Stimulated activated naive CD8-positive, alpha-beta T cell treated with anti-CD3 and anti-CD28 coated beads, Interleukin-15, Interleukin-2, amounts not matched to agents 100 ng/mL and 50 ng/mL, for 24 hours (primary cell): Measurements from ENCODE around the gene MCRS1.
A peak's percentile ranks its signal among the peaks of the same experiment; 100 is the strongest.
"Not testable (repeated sequence)": the region's sequence is repeated elsewhere in the genome, so short reads cannot be mapped to it uniquely, and the experiment has no call there.

Experiments
- H3K27ac Mint-ChIP-seq: one replicate; pipeline ENCODE4 v1.8.0; 2021; ENCODE audit warnings: mild to moderate bottlenecking, mixed read lengths
- H3K27me3 Mint-ChIP-seq: one replicate; pipeline ENCODE4 v1.8.0; 2021; ENCODE audit warnings: mixed read lengths
- H3K36me3 Mint-ChIP-seq: one replicate; pipeline ENCODE4 v1.8.0; 2021; ENCODE audit warnings: low read depth, mixed read lengths
- H3K4me1 Mint-ChIP-seq: one replicate; pipeline ENCODE4 v1.8.0; 2021; ENCODE audit warnings: low read depth, mixed read lengths
- H3K4me3 Mint-ChIP-seq: one replicate; pipeline ENCODE4 v1.8.0; 2021; ENCODE audit warnings: mild to moderate bottlenecking, mixed read lengths
- H3K9me3 Mint-ChIP-seq: one replicate; pipeline ENCODE4 v1.8.0; 2021; ENCODE audit warnings: mixed read lengths

The MCRS1 gene

DNA sequence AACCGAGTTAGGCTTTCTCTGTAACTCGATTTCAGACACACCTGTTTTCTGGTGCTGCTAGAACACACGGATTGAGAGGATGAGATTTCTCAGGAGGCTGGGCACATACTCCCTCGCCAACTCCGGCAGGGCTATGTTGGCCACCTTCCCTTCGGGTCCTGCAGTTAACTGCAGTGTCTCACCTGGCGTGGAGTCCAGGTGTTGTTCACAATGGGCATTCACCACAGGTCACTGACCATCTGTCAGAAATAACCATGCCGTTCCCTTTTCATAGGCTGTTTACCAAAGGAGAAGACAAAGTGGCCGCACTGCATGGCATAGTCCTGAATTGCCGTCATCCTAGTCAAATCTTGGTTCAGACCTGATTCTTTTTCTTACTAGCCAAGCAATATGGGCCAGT is 34.6 kb downstream of the MCRS1 start:
- Mint-ChIP-seq H3K4me3 (no peak overlapping the region), H3K27me3 (peaks cover 12% of the 10 kb centered on the region), H3K4me1 (peaks cover 11% of the 10 kb centered on the region), H3K9me3 (no peaks in the 10 kb centered on the region), H3K27ac (no peak overlapping the region), H3K36me3 (no peaks in the 10 kb centered on the region)

DNA sequence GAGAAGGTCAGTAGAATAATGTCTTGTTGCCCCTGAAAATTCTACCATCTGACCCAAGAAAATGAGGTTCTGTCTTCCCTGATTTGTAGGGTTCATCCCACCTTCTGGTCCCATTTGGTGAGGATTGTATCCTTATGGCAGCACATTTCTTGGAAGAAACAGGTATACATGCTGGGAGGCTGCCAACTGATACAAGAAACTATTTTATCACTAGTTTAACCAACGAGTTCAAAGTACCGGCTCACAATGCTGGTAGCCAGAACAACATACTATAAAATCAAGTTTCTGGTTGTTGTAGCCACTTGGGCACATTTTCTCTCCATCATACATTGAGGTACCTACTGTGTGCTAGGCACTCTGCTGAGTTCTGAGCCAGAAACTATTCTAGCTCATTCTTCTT is 36.2 kb downstream of the MCRS1 start:
- no peak overlapping the region for H3K27ac Mint-ChIP-seq
- no peak overlapping the region for H3K4me3 Mint-ChIP-seq
- peaks cover 3% of the 10 kb centered on the region for H3K4me1 Mint-ChIP-seq

DNA sequence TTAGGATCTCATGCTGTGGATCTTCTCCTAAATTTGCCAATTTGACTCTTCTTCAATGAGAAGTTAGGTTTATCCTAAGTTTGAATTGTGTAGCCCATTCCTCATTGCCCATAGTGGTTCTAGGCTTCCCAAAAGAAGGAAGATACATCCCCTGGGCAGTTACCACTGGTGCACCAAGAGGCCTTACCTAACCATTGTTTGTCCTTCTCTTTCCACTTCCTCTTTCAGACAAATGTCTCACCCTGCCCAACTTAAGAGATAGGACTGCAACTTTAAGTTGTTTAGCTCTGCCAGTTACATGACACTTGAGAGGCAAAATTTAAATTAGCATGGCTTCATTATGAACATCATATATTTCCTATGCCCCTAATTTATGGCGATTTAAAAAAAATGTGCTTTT is 38.5 kb downstream of the MCRS1 start:
- H3K36me3 Mint-ChIP-seq: peaks cover 8% of the 10 kb centered on the region
- no peaks in the 10 kb centered on the region for H3K9me3 Mint-ChIP-seq
- no peak overlapping the region for H3K27ac Mint-ChIP-seq
- no peaks in the 10 kb centered on the region for H3K4me1 Mint-ChIP-seq
- no peak overlapping the region for H3K4me3 Mint-ChIP-seq
- H3K27me3 Mint-ChIP-seq: no peaks in the 10 kb centered on the region

More for the DNA sequence above, 36.2 kb downstream of the MCRS1 start:
- peaks cover 1% of the 10 kb centered on the region for H3K27me3 Mint-ChIP-seq
- no peaks in the 10 kb centered on the region for H3K36me3 Mint-ChIP-seq
- H3K9me3 Mint-ChIP-seq: no peaks in the 10 kb centered on the region

DNA sequence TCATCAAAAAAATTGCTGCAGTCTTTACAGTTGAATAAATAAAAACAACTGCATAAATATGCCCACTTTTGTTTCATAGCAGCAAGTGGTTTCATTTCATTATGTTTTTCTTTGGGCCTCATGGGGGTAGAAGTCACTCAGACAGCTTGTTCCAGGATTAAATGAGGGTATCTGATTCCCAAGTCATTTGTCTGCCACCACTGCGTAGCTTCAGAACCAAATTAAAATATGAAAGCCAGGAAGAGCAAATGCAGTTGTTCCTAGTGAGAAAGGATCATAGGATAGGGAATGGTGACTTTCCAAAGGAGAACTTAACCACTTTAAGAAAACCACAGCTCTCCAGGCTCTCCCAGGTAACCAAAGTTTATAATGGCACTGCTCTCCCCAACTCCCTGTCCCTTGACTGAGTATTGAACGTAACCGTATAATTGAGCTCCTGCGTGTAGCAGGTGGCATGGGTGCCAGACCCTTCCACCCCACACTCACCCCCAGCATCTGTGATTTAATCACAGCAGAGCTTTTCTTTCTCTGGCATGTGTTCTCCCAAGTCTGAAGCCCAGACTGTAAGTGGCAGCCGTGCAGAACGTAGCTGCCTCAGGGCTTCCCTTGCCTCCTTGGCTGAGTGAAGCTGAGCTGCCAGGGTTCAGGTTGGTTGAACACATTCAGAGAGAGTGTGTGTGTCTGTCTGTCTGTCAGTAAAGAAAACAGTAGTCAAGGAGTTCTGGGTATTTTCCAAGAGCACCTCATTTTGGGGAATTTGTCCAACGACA is 40.4 kb downstream of the MCRS1 start:
- Mint-ChIP-seq H3K4me3 (no peak overlapping the region), H3K9me3 (no peaks in the 10 kb centered on the region), H3K4me1 (no peaks in the 10 kb centered on the region), H3K27ac (no peak overlapping the region), H3K27me3 (no peaks in the 10 kb centered on the region), H3K36me3 (peaks cover 8% of the 10 kb centered on the region)

DNA sequence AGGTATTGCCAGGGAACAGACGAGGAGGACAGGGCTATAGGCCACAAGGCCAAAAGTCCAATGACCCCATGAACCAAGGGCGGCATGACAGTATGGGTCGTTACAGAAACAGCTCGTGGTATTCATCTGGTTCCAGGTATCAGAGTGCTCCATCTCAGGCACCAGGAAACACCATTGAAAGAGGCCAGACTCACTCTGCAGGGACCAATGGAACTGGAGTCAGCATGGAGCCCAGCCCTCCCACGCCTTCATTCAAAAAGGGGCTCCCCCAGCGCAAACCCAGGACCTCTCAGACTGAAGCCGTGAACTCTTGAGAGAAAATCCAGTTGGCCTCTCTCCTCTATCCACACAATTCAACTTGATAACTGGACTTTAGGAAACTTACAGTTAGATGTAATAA is 42.0 kb downstream of the MCRS1 start:
- Mint-ChIP-seq H3K9me3 (no peaks in the 10 kb centered on the region), H3K27me3 (no peaks in the 10 kb centered on the region), H3K36me3 (peaks cover 8% of the 10 kb centered on the region), H3K4me3 (no peak overlapping the region), H3K4me1 (peaks cover 6% of the 10 kb centered on the region), H3K27ac (no peak overlapping the region)

DNA sequence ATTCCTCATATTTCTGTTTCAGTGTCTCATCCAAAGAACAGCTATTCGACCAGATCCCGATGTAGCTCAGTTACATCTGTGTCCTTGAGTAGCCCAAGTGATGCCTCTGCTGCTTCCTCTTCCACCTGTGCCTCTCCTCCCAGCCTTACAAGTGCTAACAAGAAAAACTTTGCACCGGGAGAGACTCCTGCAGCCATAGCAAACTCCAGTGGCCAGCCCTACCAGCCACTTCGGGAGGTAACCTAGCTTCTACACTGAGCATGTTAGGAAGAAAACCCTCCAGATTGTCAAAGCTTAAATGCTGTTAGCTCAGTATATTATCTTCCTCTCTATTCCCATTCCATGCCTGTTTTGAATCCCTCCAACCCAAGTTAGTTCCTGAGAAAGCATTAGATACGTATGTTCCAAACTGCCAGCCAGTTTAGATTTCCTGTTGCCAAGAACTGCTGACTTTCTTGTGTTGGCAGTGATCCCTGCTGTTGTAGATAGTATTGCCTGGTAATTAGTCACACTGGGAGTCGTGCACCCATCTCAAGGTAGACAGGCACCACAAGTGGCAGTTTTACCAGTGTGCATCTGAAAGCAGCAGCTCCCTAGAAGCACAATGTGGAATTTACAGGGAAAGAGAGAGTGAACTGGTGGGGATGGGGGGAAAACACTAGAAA is 43.1 kb downstream of the MCRS1 start:
- peaks cover 6% of the 10 kb centered on the region for H3K4me1 Mint-ChIP-seq
- H3K27ac Mint-ChIP-seq: no peak overlapping the region
- peaks cover 12% of the 10 kb centered on the region for H3K36me3 Mint-ChIP-seq
- no peaks in the 10 kb centered on the region for H3K27me3 Mint-ChIP-seq
- no peak overlapping the region for H3K4me3 Mint-ChIP-seq
- H3K9me3 Mint-ChIP-seq: no peaks in the 10 kb centered on the region

DNA sequence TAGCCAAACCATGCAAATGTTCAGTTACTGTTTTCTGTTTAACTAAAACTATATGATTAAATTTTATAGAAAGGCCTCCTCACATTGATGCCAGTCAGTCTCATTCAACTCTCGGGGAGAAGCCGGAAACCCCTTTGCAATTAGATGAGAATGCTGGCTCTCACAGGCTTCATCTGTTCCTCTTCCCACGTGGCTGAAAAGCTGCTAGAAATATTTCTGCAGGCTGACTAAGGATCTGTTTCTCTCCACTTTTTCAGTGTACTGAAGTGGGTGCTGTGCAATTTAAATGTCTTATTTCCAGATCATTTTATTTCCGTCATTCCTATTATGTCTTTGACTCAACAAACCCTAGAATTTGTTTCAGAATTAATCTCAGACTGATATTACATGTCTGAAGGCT is 46.6 kb downstream of the MCRS1 start:
- H3K4me1 Mint-ChIP-seq: peaks cover 19% of the 10 kb centered on the region
- H3K27ac Mint-ChIP-seq: no peak overlapping the region
- H3K4me3 Mint-ChIP-seq: no peak overlapping the region
- H3K27me3 Mint-ChIP-seq: no peaks in the 10 kb centered on the region
- H3K9me3 Mint-ChIP-seq: no peaks in the 10 kb centered on the region
- peaks cover 10% of the 10 kb centered on the region for H3K36me3 Mint-ChIP-seq

DNA sequence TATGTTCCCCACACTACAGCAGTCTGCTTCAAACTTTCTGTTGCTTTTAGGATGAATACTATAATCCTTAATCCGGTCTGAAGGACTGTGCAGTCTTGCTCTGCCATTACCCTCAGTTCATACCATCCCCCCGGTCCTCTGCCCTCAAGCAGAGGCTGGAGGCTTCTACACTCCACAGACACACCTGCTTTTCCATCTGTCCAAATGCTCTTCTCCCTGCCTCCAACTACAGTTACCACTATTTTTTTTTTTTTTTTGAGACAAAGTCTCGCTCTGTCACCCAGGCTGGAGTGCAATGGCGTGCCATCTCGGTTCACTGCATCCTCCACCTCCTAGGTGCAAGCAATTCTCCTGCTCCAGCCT is 48.4 kb downstream of the MCRS1 start:
- Mint-ChIP-seq H3K27ac (peak overlapping the region; percentile 22), H3K36me3 (peaks cover 4% of the 10 kb centered on the region), H3K27me3 (no peaks in the 10 kb centered on the region), H3K9me3 (no peaks in the 10 kb centered on the region), H3K4me3 (no peak overlapping the region), H3K4me1 (peaks cover 22% of the 10 kb centered on the region)

DNA sequence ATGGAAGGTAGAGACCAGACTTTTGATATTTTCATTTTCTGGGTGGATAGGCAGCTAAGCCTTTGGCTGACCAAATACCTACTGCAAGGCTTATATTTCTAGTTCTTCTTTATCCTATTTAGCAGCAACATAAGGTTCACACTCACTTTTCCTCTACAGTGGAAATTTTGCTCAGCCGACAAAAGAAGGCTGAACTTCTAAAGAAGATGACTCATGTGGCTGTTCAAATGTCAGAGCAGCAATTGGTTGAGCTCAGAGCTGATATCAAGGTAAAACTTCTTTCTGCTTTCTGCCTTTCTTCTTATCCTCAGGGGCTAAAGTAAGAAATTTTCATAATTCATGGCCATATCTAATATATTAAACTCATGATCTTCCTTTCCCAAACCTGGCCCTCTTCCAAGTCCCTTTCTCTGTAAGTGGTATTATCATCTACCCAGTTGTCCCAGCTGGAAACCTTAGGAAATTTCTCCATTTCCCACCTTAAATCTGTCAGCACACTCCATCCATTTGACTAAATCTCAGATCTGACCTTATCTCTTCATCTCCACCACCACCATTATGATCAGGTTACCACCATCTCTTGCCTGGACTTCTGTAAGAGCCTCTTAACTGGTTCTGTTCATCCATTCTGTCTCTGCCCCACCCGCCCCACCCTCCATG is 48.9 kb downstream of the MCRS1 start:
- Mint-ChIP-seq H3K9me3 (no peaks in the 10 kb centered on the region), H3K27ac (peak overlapping the region; percentile 22), H3K27me3 (no peaks in the 10 kb centered on the region), H3K4me3 (no peak overlapping the region), H3K36me3 (peaks cover 4% of the 10 kb centered on the region), H3K4me1 (peaks cover 22% of the 10 kb centered on the region)

DNA sequence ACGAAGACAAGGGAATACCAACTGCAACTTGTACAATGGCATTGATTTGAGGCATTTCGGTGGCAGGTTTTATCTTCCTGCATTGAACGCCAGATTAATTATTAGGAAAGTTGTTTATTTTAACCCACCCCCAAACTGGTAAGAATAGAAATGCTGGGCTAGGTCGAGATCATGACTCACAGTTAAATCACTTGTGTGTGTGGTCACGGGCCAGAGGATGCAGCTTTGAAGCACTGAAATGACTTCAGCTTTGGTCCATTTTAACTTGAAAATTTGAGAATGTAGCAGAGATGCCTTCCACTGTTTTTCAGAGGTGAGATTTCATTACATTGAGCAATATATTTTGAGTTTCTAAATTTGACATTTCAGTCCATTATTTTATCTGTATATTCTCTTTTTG is 52.7 kb downstream of the MCRS1 start:
- Mint-ChIP-seq H3K36me3 (peaks cover 1% of the 10 kb centered on the region), H3K27me3 (no peaks in the 10 kb centered on the region), H3K4me1 (peaks cover 17% of the 10 kb centered on the region), H3K9me3 (no peaks in the 10 kb centered on the region), H3K4me3 (no peak overlapping the region), H3K27ac (no peak overlapping the region)

DNA sequence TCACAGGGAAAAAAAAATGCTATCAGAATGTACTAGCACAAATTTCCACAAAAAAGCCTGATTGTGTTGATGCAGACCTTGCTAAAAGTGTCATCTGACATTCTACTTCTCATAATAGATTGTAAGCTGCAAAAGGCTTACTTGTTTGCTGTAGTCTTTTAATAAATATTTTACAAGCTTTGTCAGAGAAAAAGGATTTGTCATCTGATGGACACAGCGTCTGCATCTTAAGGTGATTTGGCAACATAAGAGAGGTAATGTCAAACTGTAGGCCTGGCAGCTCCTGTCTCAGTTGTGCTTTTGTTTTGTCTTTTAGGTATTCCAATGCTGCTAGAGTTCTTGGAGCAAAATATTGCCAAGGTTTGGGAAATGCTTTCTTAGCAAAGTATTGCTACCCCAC is 55.4 kb downstream of the MCRS1 start:
- Mint-ChIP-seq H3K36me3 (no peaks in the 10 kb centered on the region), H3K9me3 (no peaks in the 10 kb centered on the region), H3K27ac (no peak overlapping the region), H3K27me3 (no peaks in the 10 kb centered on the region), H3K4me1 (peaks cover 3% of the 10 kb centered on the region), H3K4me3 (no peak overlapping the region)

DNA sequence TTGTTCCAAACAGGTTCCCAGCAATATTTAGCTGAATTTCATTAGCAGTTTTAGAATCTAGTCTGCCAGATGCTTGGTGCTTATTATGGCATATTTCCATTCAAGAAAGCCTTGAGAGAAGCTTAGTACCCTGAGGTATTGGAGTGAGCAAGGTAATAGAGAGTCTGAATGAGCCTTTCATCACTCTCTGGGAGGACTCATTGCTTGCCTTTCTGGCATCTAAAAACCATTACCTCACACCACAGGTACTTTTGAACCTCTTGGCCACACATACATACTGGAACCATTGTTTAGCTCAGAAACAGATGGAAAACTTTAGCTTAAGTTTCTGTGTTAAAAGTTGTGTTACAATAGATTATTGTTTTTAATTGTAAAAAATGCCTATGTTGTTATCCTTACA is 56.5 kb downstream of the MCRS1 start:
- peaks cover 3% of the 10 kb centered on the region for H3K4me1 Mint-ChIP-seq
- no peaks in the 10 kb centered on the region for H3K27me3 Mint-ChIP-seq
- H3K9me3 Mint-ChIP-seq: no peaks in the 10 kb centered on the region
- H3K36me3 Mint-ChIP-seq: peaks cover 2% of the 10 kb centered on the region
- H3K4me3 Mint-ChIP-seq: no peak overlapping the region
- peak overlapping the region; percentile 31 for H3K27ac Mint-ChIP-seq

DNA sequence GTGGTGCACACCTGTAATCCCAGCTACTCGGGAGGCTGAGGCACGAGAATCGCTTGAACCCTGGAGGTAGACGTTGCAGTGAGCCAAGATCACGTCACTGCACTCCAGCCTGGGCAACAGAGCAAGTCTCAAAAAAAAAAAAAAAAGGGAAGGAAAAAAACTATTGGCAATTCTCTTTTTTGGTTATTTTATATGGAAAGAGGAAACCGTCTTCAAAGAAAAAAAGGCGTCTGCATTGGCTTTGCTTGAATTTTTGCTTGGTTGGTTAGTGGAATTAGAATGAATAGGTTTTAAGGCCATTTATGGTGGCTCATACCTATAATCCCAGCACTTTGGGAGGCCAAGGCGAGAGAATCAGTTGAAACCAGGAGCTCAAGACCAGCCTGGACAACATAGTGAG is 58.3 kb downstream of the MCRS1 start:
- H3K4me3 Mint-ChIP-seq, H3K4me1 Mint-ChIP-seq, H3K36me3 Mint-ChIP-seq, H3K27ac Mint-ChIP-seq, H3K9me3 Mint-ChIP-seq, H3K27me3 Mint-ChIP-seq: not testable (repeated sequence)
